Activated CD4-positive, alpha-beta T cell treated with anti-CD3 and anti-CD28 coated beads, Interleukin-2, amount 50 U/mL, for 16 hours (primary cell): Measurements from ENCODE around the gene POLD4.

ENCODE experiments used
- DNase-seq: peaks from one replicate; pipeline ENCODE4 v3.0.0-alpha.2; 2020

Gene POLD4

GRCh38 chr11:67387518-67387917 is 34.2 kb upstream of the POLD4 start:
- no peak for DNase-seq

GRCh38 chr11:67387069-67387468 is 33.7 kb upstream of the POLD4 start:
- no peak for DNase-seq

- no peak for DNase-seq
These were observed 31.6 kb upstream of the POLD4 start for GRCh38 chr11:67384851-67385366.

GRCh38 chr11:67382276-67383136 is 29.2 kb upstream of the POLD4 start:
- peak; percentile 85 for DNase-seq

- no peak for DNase-seq
These were observed 28.1 kb upstream of the POLD4 start for GRCh38 chr11:67381244-67381972.

- no peak for DNase-seq
These were observed 26.0 kb upstream of the POLD4 start for GRCh38 chr11:67379061-67380058.

- no peak for DNase-seq
These were observed 25.2 kb upstream of the POLD4 start for GRCh38 chr11:67378544-67378943.

GRCh38 chr11:67376873-67377808 is 23.8 kb upstream of the POLD4 start:
- no peak for DNase-seq

GRCh38 chr11:67376063-67376820 is 22.9 kb upstream of the POLD4 start:
- DNase-seq = no peak

GRCh38 chr11:67375320-67376055 is 22.1 kb upstream of the POLD4 start:
- no peak for DNase-seq

GRCh38 chr11:67374571-67375281 is 21.4 kb upstream of the POLD4 start:
- no peak for DNase-seq

GRCh38 chr11:67373648-67374570 is 20.6 kb upstream of the POLD4 start:
- DNase-seq = peak; percentile 37

- no peak for DNase-seq
These were observed 19.8 kb upstream of the POLD4 start, which contains the start of gene CLCF1 for GRCh38 chr11:67372993-67373647. Gene CLCF1, minus strand, starts transcription at chr11:67373598. Its CDS starts 59 bp downstream, at chr11:67373539.

GRCh38 chr11:67372321-67372992 is 19.1 kb upstream of the POLD4 start:
- no peak for DNase-seq

- DNase-seq = no peak
These were observed 18.6 kb upstream of the POLD4 start for GRCh38 chr11:67371911-67372320.

GRCh38 chr11:67371189-67371910 is 18.0 kb upstream of the POLD4 start:
- no peak for DNase-seq
